CD4-positive, alpha-beta T cell treated with Interleukin-1 beta for 1 hour (primary cell): ENCODE measurements around the gene RAD51B.

Source experiments
- DNase-seq, 2 donors: peaks; one replicate each; pipeline ENCODE4 v3.0.0-alpha.2; 2020 to 2022

The RAD51B gene

DNA sequence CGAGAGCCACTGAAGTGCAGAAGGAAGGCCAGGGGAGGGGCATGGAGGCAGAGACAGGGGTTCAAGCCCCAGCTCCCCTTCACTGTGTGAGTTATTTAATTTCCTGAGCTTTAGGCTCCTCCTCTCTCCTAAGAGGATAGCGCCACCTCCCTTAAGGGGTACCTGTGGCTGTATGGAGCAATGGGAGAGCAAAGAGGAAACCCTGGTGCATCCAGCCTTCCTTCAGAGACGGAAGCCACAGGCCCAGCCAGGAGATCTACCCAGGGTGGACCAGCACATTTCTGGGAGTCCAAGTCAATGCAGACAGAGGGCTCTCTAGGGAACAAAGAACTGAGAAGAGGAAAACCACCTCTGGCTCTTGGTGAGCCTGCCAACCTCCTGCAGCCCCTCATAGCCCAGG is 883.0 kb downstream of the RAD51B start:
- DNase-seq = no peak

GRCh38 chr14:68703093-68703492 is 883.5 kb downstream of the RAD51B start:
- DNase-seq = peak in 1 of 2 donors; percentile 47

DNA sequence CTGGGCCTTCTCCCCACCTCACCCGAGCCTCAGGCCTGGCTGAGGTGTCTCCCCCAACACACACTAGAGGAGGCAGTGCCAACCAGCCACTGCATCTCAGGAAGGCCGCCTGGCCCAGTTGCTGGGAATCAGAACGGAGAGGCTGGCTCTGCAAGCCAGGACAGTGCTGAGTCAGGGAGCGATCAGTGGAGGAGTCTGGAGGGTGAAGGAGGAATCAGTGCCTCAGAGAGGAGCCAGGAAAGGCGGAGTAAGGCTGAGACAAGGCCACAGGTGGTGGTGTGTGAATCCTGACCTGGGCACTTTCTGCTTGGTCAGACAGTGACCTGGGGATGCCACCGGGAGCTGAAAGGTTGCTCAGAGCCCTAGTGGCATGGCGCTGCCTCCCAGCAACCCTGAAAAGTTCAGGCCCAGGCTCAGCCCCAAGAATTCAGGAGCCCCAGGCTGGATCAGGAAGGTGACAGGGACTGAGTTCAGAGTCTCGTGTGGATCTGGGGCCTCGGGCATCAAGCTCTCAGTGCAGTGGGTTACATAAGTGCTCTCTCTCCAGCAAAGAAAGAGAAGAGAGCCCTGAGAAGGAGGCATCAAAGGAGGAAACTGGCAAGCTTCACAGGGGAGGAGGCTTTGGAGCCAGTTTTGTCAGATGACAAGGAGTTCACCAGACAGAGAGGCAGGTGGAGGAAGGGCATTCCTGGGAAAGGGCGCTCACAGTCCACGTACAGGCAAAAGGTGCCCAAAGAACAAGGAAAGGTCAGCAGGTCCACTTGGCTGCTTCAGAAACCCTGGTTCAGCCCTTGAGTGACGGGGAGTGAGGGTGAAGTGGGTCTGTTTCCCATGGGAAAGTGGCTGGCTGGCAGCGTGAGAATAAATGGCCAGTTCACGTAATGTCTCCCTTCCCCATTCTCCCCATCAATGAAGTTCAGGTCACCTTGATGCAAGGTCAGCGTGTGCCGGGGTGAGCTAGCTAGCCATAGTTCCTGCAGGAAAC is 885.4 kb downstream of the RAD51B start:
- DNase-seq = no peak

DNA sequence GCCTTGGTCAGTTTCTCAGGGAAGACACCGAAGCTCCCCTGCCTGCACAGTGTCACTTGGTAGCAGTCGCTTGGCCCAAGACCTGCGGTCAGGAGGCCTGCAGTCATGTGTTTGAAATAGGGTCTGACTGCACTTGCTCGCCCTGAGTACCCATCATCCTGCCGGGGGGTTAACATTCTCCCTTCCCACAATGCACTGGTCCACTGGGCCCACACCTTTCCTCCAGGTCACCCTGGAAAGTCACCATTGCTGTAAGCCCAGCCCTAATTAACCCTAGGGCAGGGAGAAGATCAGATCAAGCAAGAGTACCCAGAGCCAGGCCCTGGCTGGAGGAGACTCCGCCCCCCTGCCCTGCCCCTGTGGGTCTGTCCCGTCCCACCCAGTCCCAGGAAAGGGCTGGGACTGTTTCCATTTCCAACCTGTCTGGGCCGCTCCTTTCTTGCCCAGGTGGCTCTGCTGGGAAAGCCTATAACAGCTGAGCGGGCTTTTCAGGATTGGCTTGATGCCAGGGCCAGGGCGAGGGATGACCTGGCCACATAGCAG is 886.2 kb downstream of the RAD51B start:
- no peak for DNase-seq

- DNase-seq = no peak
Observed at GRCh38 chr14:68707482-68707881, 887.9 kb downstream of the RAD51B start.

DNA sequence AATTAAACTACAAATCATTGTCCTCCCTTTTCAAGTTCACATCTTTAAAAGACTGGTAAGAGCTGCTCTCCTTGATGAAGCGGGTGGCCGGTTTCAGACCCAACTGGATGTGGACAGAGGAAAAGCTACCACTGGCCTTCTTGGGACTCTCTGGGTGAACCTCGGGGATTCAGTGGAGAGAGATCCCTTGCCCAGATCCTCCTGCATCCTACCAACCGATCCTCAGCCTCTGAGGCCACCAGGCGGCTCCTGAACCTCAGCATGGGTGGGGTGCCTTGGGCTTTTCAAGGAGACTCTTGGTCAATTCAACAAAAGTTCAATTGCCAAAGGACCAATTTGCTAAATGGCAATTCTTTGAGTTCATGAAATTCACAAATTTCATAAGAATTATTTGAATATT is 888.8 kb downstream of the RAD51B start:
- no peak for DNase-seq

GRCh38 chr14:68709007-68709406 is 889.4 kb downstream of the RAD51B start:
- no peak for DNase-seq

DNA sequence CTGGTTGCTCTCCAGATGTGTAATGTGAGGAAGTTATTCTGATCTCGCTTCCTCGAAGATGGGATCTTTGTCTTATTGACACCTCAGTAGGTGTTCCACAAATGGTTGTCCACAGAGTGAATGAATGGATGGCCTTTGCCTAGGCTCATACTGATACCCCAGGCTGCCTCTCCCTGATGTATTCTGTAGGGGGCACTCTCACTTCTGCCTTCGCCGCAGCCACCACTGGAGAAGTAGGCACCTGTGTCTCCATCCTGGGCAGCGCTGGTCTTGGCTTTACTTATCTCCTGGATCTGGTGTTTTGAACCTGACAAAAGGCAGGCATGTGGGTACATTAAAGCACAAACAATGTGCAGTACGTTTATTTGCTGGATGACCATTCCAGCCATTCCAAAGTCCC is 891.2 kb downstream of the RAD51B start:
- no peak for DNase-seq

DNA sequence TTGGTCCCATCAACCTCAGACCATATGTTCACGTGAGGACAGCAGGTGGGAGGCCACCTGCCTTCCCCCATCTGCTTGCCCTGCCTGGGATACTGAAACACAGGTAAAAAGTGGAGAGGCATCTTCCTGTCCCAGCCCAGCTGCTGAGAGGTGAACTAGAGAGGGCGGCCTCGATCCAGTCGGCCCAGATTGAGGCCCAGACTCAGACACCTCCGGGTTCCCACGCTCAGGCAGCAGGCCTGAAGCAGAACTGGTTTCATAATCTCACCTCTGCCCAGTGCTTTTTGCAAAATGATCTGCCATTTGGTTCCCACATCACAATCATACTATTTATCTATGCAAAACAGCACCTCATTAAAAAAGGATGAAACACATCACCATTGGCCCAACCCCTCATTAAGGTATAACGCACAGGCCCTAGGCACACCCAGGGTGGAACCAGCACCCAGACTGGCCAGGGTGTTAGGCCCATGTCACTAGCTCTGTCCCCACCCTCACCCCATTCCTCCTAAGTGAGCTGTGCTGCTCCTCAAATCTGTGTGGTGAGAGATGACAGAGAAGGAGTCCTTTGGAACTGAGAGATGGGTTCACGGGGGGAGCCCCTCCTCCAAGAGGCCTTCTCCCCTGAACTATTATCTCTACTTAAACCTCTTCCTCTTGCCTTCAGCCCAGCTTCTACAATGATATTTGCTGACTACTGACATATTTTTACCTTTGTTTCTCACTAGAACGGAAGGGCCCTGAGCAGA is 892.2 kb downstream of the RAD51B start:
- DNase-seq = peak in 1 of 2 donors; percentile 31

- DNase-seq = no peak
Observed at GRCh38 chr14:68712703-68713370, 893.3 kb downstream of the RAD51B start.

GRCh38 chr14:68713782-68714181 is 894.2 kb downstream of the RAD51B start:
- DNase-seq = no peak

- peak in 1 of 2 donors; percentile 47 for DNase-seq
Observed at GRCh38 chr14:68714991-68715924, 895.7 kb downstream of the RAD51B start.

GRCh38 chr14:68716698-68717097 is 897.1 kb downstream of the RAD51B start:
- no peak for DNase-seq

- DNase-seq = peak in 1 of 2 donors; percentile 17
Observed at GRCh38 chr14:68718023-68718990, 898.7 kb downstream of the RAD51B start.

DNA sequence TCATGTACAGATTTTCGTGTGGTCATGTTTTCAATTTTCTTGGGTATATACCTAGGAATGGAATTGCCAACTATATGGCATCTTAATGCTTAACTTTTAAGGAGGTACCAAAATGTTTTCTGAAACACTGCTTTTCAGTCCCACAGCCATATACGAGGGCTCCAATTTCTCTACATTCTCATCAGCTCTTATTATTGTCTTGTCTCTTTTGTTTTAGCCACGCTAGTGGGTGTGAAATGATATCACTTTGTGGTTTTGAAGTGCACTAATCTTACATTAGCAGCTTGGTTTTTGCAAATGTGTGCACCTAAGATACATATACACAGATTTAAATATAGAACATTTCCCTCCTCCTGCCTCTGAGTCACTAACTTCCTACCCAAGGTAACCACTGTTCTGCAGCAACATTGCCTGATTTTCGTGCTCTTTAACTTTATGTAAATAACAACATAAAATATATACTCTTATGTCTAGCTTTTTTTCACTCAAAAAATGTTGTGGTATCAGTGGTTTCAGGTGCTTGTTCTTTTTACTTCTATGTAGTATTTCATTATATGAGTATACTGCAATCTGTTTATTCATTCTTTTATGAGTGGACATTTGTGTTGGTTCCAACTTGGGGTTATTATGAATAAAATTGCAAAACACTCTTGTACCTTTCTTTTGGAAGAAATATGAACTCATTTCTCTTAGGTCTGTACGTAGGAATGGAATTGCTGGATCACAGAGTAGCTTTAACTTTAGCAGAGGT is 900.2 kb downstream of the RAD51B start:
- peak in 1 of 2 donors; percentile 50 for DNase-seq

DNA sequence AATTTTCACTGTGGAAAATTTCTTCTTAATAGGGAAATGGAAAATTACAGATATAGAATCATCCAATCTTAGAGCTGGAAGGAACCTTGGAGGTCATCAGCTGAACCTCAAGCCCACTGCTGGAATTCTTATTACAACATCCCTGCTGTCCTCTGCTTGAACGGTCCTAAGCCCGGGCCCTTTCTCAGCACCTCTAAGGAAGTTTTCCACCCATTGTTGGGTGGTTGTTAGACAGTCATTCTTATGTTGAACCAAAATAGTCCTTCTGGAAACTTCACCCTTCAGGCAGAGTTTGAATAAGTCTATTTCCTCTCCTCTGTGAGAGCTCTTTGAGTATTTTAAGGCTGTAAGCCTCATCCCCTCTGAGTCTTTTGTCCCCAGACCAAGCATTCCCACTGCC is 902.6 kb downstream of the RAD51B start:
- DNase-seq = no peak

- no peak for DNase-seq
Observed at GRCh38 chr14:68722968-68723566, 903.5 kb downstream of the RAD51B start.

DNA sequence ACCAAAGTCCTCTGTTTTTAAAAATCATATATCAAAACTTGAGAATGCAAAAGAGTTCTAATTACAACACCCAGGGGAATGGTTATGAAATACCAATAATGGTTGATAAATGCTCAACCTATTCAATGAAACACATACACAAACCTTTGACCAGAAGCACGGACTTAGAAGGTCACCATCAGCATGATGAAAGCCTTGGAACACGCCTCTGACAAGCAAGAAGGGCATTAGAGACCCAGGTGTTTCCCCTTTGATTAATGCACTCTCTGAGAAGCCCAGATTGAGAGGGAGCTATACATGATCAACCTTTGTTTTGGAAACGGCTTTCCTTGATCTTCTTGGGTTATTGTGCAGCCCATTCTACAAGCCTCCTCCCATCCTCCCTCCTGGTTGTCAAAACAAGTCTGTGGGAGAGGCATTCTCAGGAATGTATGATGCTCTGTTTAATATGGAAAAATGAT is 904.3 kb downstream of the RAD51B start:
- no peak for DNase-seq

GRCh38 chr14:68724914-68725313 is 905.3 kb downstream of the RAD51B start:
- DNase-seq = no peak
